Heart left ventricle (tissue), 13 donors: ENCODE data around the gene PSMB2.

Experiments
- POLR2A ChIP-seq, 2 donors: fragments of 450-650 bp; IDR thresholded peaks; one replicate each; pipeline ENCODE4 v1.6.1; 2017; ENCODE audit warnings: antibody characterized with exemption in 2 of 2, mild to moderate bottlenecking in 2 of 2, moderate library complexity in 2 of 2
- TF ChIP-seq, protein P1 (sequence below), 12 donors: fragments of 200-600 bp; sonication (generic) in 4 of 12; IDR thresholded peaks; one replicate each; pipeline versions ENCODE4 v1.5.0 to v1.8.0; 2018 to 2022; ENCODE audit warnings: antibody characterized with exemption in 12 of 12, mild to moderate bottlenecking in 5 of 12
- donor health status: ischemic (EF 13 %, LVEDD 7.1; RV severe dilation, severe dysfunction).
- donor health status: DM: no; HTN: yes; CAD: no.
- donor health status: DM: no; HTN: no; CAD: no.
- donor health status: ischemic (EF 25% LVEDD 6.9; RV normal size, moderate dysfunction).
- donor health status: ischemic (EF 25% LVEDD 5.7; RV mildly dilated, moderate dysfunction).
- donor health status: ischemic (EF 35%, LVEDD 5.7; RV mildly dilated, moderate dysfunction).
- donor health status: nonischemic (EF 11% LVEDD 7.7; RV severe dilation, severe dysfunction).
- donor health status: DM: yes; HTN: yes; CAD: no.
- donor health status: PGD.
- donor health status: ischemic (EF 29% LVEDD 5.4; RV normal size, mild dysfunction).
- donor health status: nonischemic (EF 23%, LVEDD 6.1; RV moderate dilation, normal function).

GRCh38 chr1:35611655-35612054, 29.7 kb downstream of the PSMB2 start:
- TF ChIP-seq, protein P1, sequence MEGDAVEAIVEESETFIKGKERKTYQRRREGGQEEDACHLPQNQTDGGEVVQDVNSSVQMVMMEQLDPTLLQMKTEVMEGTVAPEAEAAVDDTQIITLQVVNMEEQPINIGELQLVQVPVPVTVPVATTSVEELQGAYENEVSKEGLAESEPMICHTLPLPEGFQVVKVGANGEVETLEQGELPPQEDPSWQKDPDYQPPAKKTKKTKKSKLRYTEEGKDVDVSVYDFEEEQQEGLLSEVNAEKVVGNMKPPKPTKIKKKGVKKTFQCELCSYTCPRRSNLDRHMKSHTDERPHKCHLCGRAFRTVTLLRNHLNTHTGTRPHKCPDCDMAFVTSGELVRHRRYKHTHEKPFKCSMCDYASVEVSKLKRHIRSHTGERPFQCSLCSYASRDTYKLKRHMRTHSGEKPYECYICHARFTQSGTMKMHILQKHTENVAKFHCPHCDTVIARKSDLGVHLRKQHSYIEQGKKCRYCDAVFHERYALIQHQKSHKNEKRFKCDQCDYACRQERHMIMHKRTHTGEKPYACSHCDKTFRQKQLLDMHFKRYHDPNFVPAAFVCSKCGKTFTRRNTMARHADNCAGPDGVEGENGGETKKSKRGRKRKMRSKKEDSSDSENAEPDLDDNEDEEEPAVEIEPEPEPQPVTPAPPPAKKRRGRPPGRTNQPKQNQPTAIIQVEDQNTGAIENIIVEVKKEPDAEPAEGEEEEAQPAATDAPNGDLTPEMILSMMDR (IDR thresholded peaks at IDR 0.05) = no peak
- no peak for TF ChIP-seq POLR2A (IDR thresholded peaks at IDR 0.05)
